ENCODE data around the gene ADAMTS13.

DNA sequence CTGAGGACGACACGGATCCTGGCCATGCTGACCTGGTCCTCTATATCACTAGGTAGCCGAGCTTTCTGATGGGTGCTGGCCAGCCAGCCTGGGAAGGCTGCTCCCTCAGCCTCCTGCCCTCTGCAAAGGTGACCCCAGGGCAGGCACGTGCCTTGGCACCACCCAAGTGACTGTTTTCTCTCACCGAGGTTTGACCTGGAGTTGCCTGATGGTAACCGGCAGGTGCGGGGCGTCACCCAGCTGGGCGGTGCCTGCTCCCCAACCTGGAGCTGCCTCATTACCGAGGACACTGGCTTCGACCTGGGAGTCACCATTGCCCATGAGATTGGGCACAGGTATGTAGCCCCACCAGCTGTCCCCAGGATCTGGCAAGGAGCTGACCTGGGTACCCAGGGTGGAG lies 3.8 kb downstream of the ADAMTS13 start:
- no peak for TF ChIP-seq EZH2phosphoT487 (IDR thresholded peaks at IDR 0.05; ENCODE audit: insufficient read depth, low read depth)
- no peak for TF ChIP-seq EZH2 (IDR thresholded peaks at IDR 0.05; ENCODE audit: insufficient read depth, poor library complexity, severe bottlenecking)

Data from GM23248 (cell line).